Measurements from ENCODE around the gene A1BG. TPM values are rescaled to one million over a fixed set of nuclear protein-coding genes. Genes with fewer than 3 reads are reported as not detected.
"Not testable (repeated sequence)": the region's sequence is repeated elsewhere in the genome, so short reads cannot be mapped to it uniquely, and the experiment has no call there.

The A1BG gene
- total RNA-seq, 2 experiments from 2014 or later: 35.2 to 36.2 TPM

DNA sequence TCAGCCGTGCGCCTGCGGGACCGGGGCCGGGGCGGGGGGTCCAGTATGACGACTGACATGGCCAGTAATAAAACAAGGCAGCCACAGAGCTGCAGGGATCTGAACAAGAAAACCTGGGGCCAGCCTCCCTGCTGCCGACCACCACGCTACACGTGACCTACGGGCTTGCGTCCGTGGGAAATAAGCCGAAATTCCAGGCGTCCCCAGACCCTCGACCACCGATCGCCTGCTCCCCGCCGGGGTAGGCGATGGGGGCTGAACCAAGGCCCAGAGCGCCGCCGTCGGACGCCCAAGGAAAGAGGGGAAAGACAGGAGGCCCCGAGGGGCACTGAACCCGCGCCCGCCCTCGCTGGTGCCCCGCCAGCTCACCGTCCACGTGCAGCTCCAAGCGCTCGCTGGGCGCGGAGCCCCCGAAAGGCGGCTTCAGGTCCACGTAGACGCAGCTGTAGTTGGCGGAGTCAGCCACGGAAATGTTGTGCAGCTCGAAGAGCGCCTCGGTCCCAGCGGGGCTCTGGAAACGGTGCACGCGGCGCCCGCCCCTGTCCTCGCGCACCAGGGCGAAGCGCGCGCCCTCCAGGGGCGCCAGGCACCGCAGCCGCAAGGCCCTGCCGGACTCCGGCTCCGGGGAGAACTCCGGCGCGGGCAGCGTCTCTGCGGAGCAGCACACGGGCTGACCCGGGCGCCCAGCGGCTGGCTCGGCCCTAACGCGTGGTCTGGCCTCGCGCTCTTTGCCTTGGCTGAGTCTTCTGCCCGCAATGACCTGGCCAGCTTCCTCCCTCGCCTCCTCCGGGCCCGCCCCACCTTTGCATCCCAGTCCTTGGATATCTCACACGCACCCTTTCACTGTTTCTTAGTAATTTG, 3.1 kb downstream of the A1BG start:
- Mint-ChIP-seq H3K27ac (no peak overlapping the region), H3K9me3 (no peaks in the 10 kb centered on the region), H3K4me3 (no peak overlapping the region), H3K4me1 (ENCODE audit: low read depth) (peaks cover 25% of the 10 kb centered on the region), H3K27me3 (no peaks in the 10 kb centered on the region), H3K36me3 (ENCODE audit: low read depth) (peaks cover 24% of the 10 kb centered on the region)
- POLR2A ChIA-PET: interaction anchor here (0.6 to 4.4 kb wide), 5 partner anchors 10 to 518 kb away, joined by 3 to 30 read pairs (median 3); partner anchors contain the start of gene ZNF497
- no peak for ATAC-seq
- intact Hi-C loops (cut with micrococcal nuclease): no loop called here
- DNase-seq: no peak
- CTCF ChIA-PET: no interaction called here
- TF ChIP-seq, protein P1, sequence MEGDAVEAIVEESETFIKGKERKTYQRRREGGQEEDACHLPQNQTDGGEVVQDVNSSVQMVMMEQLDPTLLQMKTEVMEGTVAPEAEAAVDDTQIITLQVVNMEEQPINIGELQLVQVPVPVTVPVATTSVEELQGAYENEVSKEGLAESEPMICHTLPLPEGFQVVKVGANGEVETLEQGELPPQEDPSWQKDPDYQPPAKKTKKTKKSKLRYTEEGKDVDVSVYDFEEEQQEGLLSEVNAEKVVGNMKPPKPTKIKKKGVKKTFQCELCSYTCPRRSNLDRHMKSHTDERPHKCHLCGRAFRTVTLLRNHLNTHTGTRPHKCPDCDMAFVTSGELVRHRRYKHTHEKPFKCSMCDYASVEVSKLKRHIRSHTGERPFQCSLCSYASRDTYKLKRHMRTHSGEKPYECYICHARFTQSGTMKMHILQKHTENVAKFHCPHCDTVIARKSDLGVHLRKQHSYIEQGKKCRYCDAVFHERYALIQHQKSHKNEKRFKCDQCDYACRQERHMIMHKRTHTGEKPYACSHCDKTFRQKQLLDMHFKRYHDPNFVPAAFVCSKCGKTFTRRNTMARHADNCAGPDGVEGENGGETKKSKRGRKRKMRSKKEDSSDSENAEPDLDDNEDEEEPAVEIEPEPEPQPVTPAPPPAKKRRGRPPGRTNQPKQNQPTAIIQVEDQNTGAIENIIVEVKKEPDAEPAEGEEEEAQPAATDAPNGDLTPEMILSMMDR (IDR thresholded peaks at IDR 0.05): no peak

DNA sequence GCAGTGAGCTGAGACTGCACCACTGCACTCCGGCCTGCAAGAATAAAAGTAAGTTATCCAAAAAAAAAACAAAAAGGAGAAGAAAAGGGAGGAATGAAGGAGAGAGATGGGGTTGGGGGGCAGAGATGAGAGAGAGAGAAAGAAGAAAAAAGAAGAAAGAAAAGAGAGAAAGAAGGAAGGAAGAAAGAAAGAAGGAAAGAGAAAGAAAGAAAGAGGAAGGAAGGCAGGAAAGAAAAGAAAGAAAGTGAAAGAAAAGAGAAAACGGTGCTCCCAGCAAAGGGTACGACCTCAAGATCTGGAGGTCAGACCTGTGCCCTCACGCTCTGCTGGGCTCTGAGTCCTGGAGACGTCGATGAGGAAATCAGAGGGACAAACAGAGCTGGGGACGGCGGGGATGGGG, 3.7 kb downstream of the A1BG start:
- intact Hi-C loops (cut with micrococcal nuclease): no loop called here
- ATAC-seq (no peak), DNase-seq (no peak)
- Mint-ChIP-seq H3K27me3 (no peaks in the 10 kb centered on the region), H3K9me3 (no peaks in the 10 kb centered on the region), H3K4me1 (ENCODE audit: low read depth) (peaks cover 23% of the 10 kb centered on the region), H3K4me3 (peak overlapping the region; percentile 24), H3K27ac (peak overlapping the region; percentile 63), H3K36me3 (ENCODE audit: low read depth) (peaks cover 24% of the 10 kb centered on the region)
- TF ChIP-seq, protein P1 (IDR thresholded peaks at IDR 0.05): no peak
- CTCF ChIA-PET: no interaction called here
- POLR2A ChIA-PET: interaction anchor here (0.7 to 4.4 kb wide), 4 partner anchors 9 to 206 kb away, joined by 3 to 30 read pairs (median 3); partner anchors contain the start of gene ZNF497

DNA sequence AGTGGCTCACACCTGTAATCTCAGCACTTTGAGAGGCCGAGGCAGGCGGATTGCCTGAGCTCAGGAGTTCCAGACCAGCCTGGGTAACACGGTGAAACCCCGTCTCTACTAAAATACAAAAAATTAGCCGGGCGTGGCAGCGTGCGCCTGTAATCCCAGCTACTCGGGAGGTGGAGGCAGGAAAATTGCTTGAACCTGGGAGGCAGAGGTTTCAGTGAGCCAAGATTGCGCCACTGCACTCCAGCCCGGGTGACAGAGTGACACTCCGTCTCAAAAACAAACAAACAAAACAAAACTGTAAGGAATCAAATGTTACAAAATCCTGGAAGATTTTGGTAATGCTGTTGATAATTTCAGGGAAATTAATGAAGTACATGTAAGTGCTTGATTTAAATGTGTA, 5.2 kb downstream of the A1BG start:
- Mint-ChIP-seq H3K27ac (peak overlapping the region; percentile 84), H3K4me1 (ENCODE audit: low read depth) (peaks cover 23% of the 10 kb centered on the region), H3K4me3 (peak overlapping the region; percentile 96), H3K36me3 (ENCODE audit: low read depth) (peaks cover 27% of the 10 kb centered on the region)
- H3K27me3 Mint-ChIP-seq; ATAC-seq; intact Hi-C loops (cut with micrococcal nuclease); H3K9me3 Mint-ChIP-seq: not testable (repeated sequence)
- DNase-seq: peak; percentile 27
- ChIA-PET CTCF (interaction anchor here (1.2 kb wide), 1 partner anchor 15 kb away, joined by 3 read pairs; no protein-coding TSS in a partner anchor), POLR2A (interaction anchor here (0.7 to 4.4 kb wide), 10 partner anchors 8 to 206 kb away, joined by 3 to 30 read pairs (median 6); partner anchors contain the start of genes CHMP2A, ZNF497 and ZSCAN22)

DNA sequence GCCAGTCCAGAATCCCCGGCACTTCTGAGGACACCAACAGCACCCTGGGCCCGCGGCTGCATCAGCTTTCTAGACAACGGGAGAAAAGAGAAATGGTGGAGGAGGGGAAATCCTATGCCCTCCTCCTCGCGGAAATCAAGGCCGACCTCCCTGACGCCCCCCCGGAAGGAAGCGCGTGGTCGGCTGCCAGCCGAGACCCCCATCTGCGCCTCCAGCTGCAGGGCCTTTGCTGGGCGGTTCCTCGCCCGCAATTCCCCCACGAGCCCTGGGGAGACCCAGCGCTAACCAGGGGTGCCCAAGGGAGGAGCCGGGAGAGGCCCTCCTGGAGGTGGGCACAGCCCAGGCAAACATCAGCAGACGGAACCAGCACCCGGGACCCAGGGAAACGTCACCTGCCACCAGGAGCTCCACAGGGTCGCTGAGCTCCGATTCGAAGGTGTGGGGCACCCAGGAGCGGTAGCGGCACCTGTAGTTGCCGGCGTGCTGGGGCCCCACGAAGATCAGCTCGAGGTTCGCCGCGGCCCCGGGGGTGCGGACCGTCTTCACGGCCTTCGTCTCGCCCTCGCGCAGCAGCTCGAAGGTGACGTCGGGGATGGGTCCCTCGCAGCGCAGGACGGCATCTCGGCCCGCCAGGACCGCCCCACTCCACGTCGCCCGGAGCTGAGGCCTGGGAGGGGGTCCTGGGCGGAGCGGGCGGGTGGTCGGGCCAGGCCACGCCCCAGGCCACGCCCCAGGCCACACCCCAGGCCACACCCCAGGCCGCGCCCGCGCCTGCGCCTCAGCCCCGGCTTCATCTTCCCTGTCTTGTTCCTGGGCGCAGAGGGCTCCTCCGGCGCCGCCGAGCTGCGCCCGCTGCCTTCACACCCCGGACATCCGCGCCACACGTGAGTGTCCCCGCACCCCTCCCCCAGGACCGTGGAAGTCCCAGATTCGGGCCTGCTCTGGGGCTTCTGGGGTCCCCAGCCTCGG, 6.0 kb downstream of the A1BG start:
- Mint-ChIP-seq H3K36me3 (ENCODE audit: low read depth) (peaks cover 26% of the 10 kb centered on the region), H3K9me3 (no peaks in the 10 kb centered on the region), H3K4me1 (ENCODE audit: low read depth) (peaks cover 23% of the 10 kb centered on the region), H3K4me3 (peak overlapping the region; percentile 96), H3K27ac (peak overlapping the region; percentile 84), H3K27me3 (no peaks in the 10 kb centered on the region)
- POLR2A ChIA-PET: interaction anchor here (0.6 to 4.4 kb wide), 14 partner anchors 9 to 214 kb away, joined by 3 to 30 read pairs (median 4); partner anchors contain the start of genes CHMP2A, ZBTB45, ZNF497 and ZSCAN22
- intact Hi-C loops (cut with micrococcal nuclease): no loop called here
- peak; percentile 79 for DNase-seq
- TF ChIP-seq, protein P1 (IDR thresholded peaks at IDR 0.05): no peak
- peak; percentile 96 for ATAC-seq
- CTCF ChIA-PET: interaction anchor here (0.7 to 1.8 kb wide), 10 partner anchors 8 to 234 kb away, joined by 3 to 6 read pairs (median 3); partner anchors contain the start of genes ZNF497 and ZSCAN22

DNA sequence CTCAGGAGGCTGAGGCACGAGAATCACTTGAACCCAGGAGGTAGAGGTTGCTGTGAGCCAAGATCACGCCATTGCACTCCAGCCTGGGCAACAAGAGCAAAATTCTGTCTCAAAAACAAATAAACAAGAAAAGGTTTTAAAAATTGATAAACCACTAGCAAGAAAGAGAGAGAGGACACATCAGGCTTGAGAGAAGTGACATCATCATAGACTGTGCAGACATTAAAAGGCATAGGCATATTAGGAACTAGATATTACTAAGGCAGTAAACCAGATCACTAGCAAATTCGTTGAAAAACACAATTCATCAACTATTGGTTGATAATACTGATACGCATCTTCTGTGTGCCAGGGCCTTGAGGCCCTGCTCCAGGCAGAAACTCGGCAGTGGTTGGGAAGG, 7.7 kb downstream of the A1BG start:
- peak overlapping the region; percentile 52 for H3K27ac Mint-ChIP-seq
- POLR2A ChIA-PET: interaction anchor here (0.7 to 2.9 kb wide), 3 partner anchors 10 to 34 kb away, joined by 3 to 14 read pairs (median 3); no protein-coding TSS in a partner anchor
- H3K4me3 Mint-ChIP-seq: peak overlapping the region; percentile 96
- H3K27me3 Mint-ChIP-seq: no peaks in the 10 kb centered on the region
- peaks cover 24% of the 10 kb centered on the region for H3K36me3 Mint-ChIP-seq (ENCODE audit: low read depth)
- no peaks in the 10 kb centered on the region for H3K9me3 Mint-ChIP-seq
- DNase-seq: no peak
- H3K4me1 Mint-ChIP-seq (ENCODE audit: low read depth): peaks cover 23% of the 10 kb centered on the region
- intact Hi-C loops (cut with micrococcal nuclease): no loop called here
- CTCF ChIA-PET: interaction anchor here (1.3 to 1.6 kb wide), 2 partner anchors 17 to 173 kb away, joined by 3 to 4 read pairs; partner anchors contain the start of gene ZNF497
- TF ChIP-seq, protein P1 (IDR thresholded peaks at IDR 0.05): no peak
- ATAC-seq: no peak

Measured in activated CD8-positive, alpha-beta T cell treated with anti-CD3 and anti-CD28 coated beads for 36 hours (primary cell).